ENCODE measurements around the gene HNRNPF.

Gene HNRNPF

GRCh38 chr10:43444897-43445466 lies 36.0 kb upstream of the HNRNPF start:
- no peak overlapping the region for H3K4me3 ChIP-seq (ENCODE audit: low read depth, low read length)
- TF ChIP-seq, protein P1, sequence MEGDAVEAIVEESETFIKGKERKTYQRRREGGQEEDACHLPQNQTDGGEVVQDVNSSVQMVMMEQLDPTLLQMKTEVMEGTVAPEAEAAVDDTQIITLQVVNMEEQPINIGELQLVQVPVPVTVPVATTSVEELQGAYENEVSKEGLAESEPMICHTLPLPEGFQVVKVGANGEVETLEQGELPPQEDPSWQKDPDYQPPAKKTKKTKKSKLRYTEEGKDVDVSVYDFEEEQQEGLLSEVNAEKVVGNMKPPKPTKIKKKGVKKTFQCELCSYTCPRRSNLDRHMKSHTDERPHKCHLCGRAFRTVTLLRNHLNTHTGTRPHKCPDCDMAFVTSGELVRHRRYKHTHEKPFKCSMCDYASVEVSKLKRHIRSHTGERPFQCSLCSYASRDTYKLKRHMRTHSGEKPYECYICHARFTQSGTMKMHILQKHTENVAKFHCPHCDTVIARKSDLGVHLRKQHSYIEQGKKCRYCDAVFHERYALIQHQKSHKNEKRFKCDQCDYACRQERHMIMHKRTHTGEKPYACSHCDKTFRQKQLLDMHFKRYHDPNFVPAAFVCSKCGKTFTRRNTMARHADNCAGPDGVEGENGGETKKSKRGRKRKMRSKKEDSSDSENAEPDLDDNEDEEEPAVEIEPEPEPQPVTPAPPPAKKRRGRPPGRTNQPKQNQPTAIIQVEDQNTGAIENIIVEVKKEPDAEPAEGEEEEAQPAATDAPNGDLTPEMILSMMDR (IDR thresholded peaks at IDR 0.05; ENCODE audit: low read depth, low read length) = no peak

- TF ChIP-seq, protein P1 (IDR thresholded peaks at IDR 0.05; ENCODE audit: low read depth, low read length) = no peak
- H3K4me3 ChIP-seq (ENCODE audit: low read depth, low read length) = no peak overlapping the region
These were observed 35.3 kb upstream of the HNRNPF start for GRCh38 chr10:43444323-43444722.

- H3K4me3 ChIP-seq (ENCODE audit: low read depth, low read length) = no peak overlapping the region
- TF ChIP-seq, protein P1 (IDR thresholded peaks at IDR 0.05; ENCODE audit: low read depth, low read length) = no peak
These were observed 31.6 kb upstream of the HNRNPF start for GRCh38 chr10:43440463-43441134.

DNA sequence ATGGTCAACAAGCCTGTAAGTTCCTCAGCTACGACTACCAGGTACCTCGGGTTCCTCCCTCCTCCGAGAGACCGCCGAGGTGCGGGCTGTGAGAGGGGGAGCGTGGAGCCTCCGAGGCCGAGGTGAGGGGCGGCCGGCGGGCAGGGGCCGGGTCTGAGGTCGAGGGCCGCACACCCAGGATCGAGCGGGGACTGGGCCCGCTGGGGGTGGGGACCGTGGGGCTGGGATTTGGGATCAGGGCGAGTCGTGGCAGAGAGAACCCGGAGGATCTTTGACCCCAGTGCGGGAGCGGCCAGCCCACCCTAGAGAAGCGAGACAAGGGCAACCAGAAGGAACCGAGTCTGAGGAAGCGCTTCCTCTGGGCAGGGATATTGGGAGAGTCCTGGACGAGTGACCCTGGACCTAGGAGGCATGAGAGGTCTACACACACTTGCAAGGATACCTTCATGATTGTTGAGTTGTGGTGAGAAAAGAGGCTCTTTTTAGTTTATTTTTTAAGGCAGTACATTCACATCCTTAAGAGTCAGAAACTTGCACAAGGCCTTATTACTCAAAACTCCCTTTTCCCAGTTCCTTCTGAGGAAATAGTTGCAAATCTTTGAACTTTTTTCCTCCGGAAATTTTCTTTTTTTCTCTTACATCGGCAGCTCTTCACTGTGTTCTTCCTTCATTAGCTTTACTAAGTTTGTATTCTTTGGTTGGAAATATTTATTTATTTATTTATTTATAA lies 28.3 kb upstream of the HNRNPF start:
- H3K4me3 ChIP-seq (ENCODE audit: low read depth, low read length) = peak overlapping the region; percentile 83
- TF ChIP-seq, protein P1 (IDR thresholded peaks at IDR 0.05; ENCODE audit: low read depth, low read length) = no peak

DNA sequence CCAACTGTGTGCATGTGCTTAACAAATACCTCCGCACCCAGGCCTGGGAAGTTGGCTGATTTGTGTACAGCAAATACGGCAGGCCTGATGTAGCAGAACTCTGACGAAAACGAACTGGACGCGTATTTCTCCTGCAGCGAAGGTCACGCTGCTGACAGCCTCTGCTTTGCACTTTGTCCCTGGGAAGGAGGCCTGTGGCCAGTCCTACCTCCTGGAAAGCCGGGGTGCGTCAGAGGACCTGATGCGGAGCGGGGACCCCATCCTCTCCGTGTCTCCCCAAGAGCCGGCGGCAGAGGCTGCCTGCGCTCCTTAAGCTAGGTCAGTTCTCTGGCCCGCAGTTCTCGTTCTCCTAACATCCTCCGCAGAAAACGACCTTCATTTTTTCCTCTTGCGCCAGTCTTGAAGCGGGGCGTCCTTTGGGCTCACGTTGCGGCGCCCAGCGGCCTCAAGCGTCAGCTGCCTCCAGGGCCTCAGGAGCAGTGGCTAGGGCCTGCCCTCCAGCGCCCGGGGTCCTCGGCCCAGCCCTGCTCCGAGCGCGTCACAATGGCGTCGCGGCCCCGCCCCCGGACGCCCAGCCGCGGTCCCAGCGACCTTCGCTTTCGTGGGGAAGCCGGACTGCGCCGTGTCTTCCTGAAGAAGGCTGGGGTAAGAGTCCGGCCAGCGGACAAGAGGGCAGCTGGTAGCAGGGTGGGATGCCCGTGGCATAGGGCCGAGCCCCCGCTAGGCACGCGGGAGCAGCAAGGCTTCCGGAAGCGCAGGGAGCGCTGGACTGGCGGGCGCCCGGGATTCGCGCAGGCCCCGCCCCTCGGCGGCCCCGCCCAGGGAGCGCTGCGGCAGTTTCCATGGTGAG lies 27.5 kb upstream of the HNRNPF start, which contains the start of gene ZNF487:
ZNF487 (plus strand) TSS at position 821 of the 850 bp plus-strand sequence. CDS start 38,703 bp downstream, outside the sequence.
- TF ChIP-seq, protein P1 (IDR thresholded peaks at IDR 0.05; ENCODE audit: low read depth, low read length) = no peak
- H3K4me3 ChIP-seq (ENCODE audit: low read depth, low read length) = peak within 1 kb of the TSS; percentile 83

DNA sequence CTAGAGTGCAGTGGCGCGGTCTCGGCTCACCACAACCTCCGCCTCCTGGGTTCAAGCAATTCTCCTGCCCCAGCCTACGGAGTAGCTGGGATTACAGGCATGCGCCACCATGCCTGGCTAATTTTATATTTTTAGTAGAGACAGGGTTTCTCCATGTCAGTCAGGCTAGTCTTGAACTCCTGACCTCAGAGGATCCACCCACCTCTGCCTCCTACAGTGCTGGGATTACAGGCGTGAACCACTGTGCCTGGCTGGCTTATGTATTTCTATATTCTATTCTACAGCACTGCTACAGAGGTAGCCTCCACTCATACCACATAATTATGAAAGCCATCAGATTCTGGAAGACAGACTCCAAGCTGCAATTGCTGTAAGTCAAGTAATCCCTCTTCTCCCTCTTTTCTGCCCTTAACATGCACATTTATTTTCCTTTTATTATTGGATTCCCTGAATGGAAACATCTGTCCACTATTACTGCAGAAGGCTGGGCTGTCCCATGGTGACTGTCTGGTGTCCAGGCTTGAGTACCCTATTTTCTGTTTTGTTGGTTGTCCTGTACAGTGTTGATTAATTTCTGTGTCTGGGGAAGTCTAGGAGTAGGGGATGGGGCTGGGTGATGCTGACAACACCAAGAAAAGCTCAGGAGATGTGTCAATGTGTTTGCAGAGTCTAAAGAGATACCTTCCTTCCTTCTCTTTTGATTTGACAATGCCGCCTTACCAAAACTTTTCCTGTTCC lies 22.1 kb upstream of the HNRNPF start:
- H3K4me3 ChIP-seq (ENCODE audit: low read depth, low read length) = no peak overlapping the region
- TF ChIP-seq, protein P1 (IDR thresholded peaks at IDR 0.05; ENCODE audit: low read depth, low read length) = no peak

All from WI38 (cell line).